Panc1 (cell line): ENCODE data around the gene RIOX2. TPM values are rescaled to one million over a fixed set of nuclear protein-coding genes. Genes with fewer than 3 reads are reported as not detected.

Source experiments
- ATAC-seq: fragments of 200-7000 bp; cut with Tn5 transposase; 2 replicates; pipeline ENCODE4 v1.9.1; 2020; ENCODE audit warnings: mild to moderate bottlenecking, moderate library complexity
- BruUV-seq: library from RNA; stranded (reverse); fragments of 400-500 nt; replicated peaks from 2 replicates; lab custom pipeline; 2021; lab: Mats Ljungman, UMichigan
- CTCF ChIA-PET: fragments of 300-600 bp; sonication (Branson Sonifier 250); formaldehyde crosslinking; loops from one replicate; lab custom pipeline; 2022; ENCODE audit warnings: antibody characterized with exemption; lab: Charles Lee
- POLR2A ChIA-PET: fragments of 300-600 bp; sonication (Branson Sonifier 250); formaldehyde crosslinking; loops from one replicate; lab custom pipeline; 2022; ENCODE audit warnings: antibody characterized with exemption; lab: Charles Lee
- DNase-seq: peaks from one replicate; pipeline ENCODE4 v3.0.0-alpha.2; 2010; ENCODE audit warnings: low read depth, low spot score
- H3K27ac ChIP-seq: 2 replicates; pipeline ENCODE4 v1.5.1; 2011; ENCODE audit warnings: mild to moderate bottlenecking, low read length, inconsistent platforms
- H3K27me3 ChIP-seq: fragments of 200-500 bp; sonication (Bioruptor generic); 2 replicates; pipeline ENCODE4 v1.6.0; 2014; ENCODE audit warnings: low read length, inconsistent platforms; ENCODE audit not compliant: control insufficient read depth, insufficient read depth
- H3K36me3 ChIP-seq: fragments of 200-500 bp; sonication (Bioruptor generic); 2 replicates; pipeline ENCODE4 v1.5.1; 2014; ENCODE audit warnings: inconsistent platforms, mild to moderate bottlenecking, low read length, moderate library complexity; ENCODE audit not compliant: control insufficient read depth, insufficient read depth
- H3K4me1 ChIP-seq: 2 replicates; pipeline ENCODE4 v1.5.1; 2011; ENCODE audit warnings: inconsistent platforms, mild to moderate bottlenecking, low read length, moderate library complexity; ENCODE audit not compliant: control insufficient read depth, insufficient read depth
- H3K4me3 ChIP-seq, 2 experiments: 2 replicates each; pipeline ENCODE4 v1.5.1; 2011 to 2012; ENCODE audit warnings: low read depth in 2 of 2, low read length in 2 of 2, mild to moderate bottlenecking in 2 of 2, inconsistent platforms in 1 of 2, moderate library complexity in 1 of 2
- H3K9me3 ChIP-seq: fragments of 200-500 bp; sonication (Bioruptor generic); 2 replicates; pipeline ENCODE4 v1.5.1; 2014; ENCODE audit warnings: low read depth, mild to moderate bottlenecking, inconsistent platforms, low read length, moderate library complexity; ENCODE audit not compliant: control insufficient read depth, insufficient read depth
- CTCF ChIP-seq: fragments of 450-650 bp; IDR thresholded peaks from 2 replicates; pipeline ENCODE4 v1.5.1; 2017; ENCODE audit warnings: mild to moderate bottlenecking
- POLR2AphosphoS5 ChIP-seq: IDR thresholded peaks from 2 replicates; pipeline ENCODE4 v1.6.1; 2012; ENCODE audit warnings: mild to moderate bottlenecking, low read depth, low read length, moderate library complexity
- SIN3A ChIP-seq: IDR thresholded peaks from 2 replicates; pipeline ENCODE4 v1.6.1; 2012; ENCODE audit warnings: low read depth, mild to moderate bottlenecking, low read length, moderate library complexity, borderline replicate concordance; ENCODE audit not compliant: insufficient read depth
- TCF7L2 ChIP-seq: IDR thresholded peaks from 2 replicates; pipeline ENCODE4 v1.6.1; 2011; ENCODE audit warnings: mild to moderate bottlenecking, low read depth, low read length, inconsistent platforms
- in situ Hi-C: cut with HindIII; loops from 2 replicates; pipeline ENCODE4 v1.10.0; 2016; ENCODE audit warnings: low sequenced_read_pairs, low pct_unique_long_range_greater_than_20kb
- intact Hi-C: fragments of 100-400 bp; cut with micrococcal nuclease; formaldehyde crosslinking; loops from one replicate; pipeline ENCODE4 v1.10.0; 2022; ENCODE audit not compliant: unreplicated experiment
- total RNA-seq: library from RNA; stranded (reverse); gene quantifications from one replicate; pipeline ENCODE4 v1.2.1, GENCODE V29; 2021; ENCODE audit not compliant: unreplicated experiment
- TF ChIP-seq, protein P1 (sequence below), 2 experiments: IDR thresholded peaks; 2 replicates each; pipeline ENCODE4 v1.6.1; 2011 to 2012; ENCODE audit warnings: low read depth in 2 of 2, control low read depth in 1 of 2, low read length in 1 of 2, mild to moderate bottlenecking in 1 of 2, moderate library complexity in 1 of 2; ENCODE audit not compliant: insufficient read depth in 1 of 2

The RIOX2 gene
- total RNA-seq, 1 experiment from 2014 or later, result 44.1 TPM

DNA sequence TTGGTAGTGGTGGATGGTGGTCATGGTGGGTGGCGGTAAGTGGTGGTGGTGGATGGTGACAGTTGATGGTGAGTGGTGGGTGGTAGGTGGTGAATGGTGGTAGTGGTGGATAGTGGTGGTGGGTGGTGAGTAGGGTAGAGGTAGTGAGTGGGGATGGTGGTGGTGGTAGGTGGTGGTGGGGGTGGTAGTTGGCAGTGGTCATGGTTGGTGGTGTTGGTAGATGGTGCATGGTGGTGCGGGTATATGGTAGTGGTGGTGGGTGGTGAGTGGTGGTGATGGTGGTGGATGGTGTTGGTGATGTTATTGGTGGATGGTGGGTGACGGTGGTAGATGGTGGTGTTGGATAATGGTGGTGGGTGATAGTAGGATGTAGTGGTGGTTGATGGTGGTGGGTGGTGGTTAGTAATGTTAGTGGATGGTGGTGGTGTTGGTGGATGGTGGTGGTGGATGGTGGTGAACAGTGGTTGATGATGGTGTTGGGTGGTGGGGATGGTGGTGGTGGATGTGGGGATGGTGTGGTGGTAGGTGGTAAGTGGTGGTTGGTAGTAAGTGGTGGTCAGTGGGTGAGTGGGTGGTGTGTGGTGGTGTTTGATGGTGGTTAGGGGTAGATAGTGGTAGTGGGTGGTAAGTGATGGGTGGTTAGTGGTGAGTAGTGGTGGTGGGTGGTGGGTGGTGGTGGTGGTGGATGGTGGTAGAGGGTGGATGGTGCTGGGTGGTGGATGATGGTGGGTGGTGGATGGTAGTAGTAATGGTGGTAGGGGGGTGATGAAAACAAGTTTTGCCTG, 16.7 kb upstream of the RIOX2 start:
- in situ Hi-C loops, result no loop called here
- H3K36me3 ChIP-seq, result no peaks in the 10 kb centered on the region
- no peak for TF ChIP-seq POLR2AphosphoS5
- no peak for TF ChIP-seq TCF7L2
- no peak for TF ChIP-seq SIN3A
- TF ChIP-seq, protein P1, sequence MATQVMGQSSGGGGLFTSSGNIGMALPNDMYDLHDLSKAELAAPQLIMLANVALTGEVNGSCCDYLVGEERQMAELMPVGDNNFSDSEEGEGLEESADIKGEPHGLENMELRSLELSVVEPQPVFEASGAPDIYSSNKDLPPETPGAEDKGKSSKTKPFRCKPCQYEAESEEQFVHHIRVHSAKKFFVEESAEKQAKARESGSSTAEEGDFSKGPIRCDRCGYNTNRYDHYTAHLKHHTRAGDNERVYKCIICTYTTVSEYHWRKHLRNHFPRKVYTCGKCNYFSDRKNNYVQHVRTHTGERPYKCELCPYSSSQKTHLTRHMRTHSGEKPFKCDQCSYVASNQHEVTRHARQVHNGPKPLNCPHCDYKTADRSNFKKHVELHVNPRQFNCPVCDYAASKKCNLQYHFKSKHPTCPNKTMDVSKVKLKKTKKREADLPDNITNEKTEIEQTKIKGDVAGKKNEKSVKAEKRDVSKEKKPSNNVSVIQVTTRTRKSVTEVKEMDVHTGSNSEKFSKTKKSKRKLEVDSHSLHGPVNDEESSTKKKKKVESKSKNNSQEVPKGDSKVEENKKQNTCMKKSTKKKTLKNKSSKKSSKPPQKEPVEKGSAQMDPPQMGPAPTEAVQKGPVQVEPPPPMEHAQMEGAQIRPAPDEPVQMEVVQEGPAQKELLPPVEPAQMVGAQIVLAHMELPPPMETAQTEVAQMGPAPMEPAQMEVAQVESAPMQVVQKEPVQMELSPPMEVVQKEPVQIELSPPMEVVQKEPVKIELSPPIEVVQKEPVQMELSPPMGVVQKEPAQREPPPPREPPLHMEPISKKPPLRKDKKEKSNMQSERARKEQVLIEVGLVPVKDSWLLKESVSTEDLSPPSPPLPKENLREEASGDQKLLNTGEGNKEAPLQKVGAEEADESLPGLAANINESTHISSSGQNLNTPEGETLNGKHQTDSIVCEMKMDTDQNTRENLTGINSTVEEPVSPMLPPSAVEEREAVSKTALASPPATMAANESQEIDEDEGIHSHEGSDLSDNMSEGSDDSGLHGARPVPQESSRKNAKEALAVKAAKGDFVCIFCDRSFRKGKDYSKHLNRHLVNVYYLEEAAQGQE (IDR thresholded peaks at IDR 0.05; ENCODE audit: insufficient read depth in 1 of 2, low read depth in 2 of 2, low read length in 1 of 2), result no peak
- TF ChIP-seq CTCF, result no peak
- CTCF ChIA-PET, result no interaction called here
- no peak for ATAC-seq
- intact Hi-C loops, result no loop called here
- no TSS peak for BruUV-seq
- no peak overlapping the region for H3K27ac ChIP-seq
- no peak for DNase-seq
- no peaks in the 10 kb centered on the region for H3K4me1 ChIP-seq
- H3K4me3 ChIP-seq, result no peak overlapping the region
- peaks cover 7% of the 10 kb centered on the region for H3K27me3 ChIP-seq
- no peaks in the 10 kb centered on the region for H3K9me3 ChIP-seq
- POLR2A ChIA-PET, result no interaction called here

GRCh38 chr3:97987306-97987705, 15.1 kb upstream of the RIOX2 start:
- Histone ChIP-seq H3K36me3 (no peaks in the 10 kb centered on the region), H3K4me1 (no peaks in the 10 kb centered on the region), H3K4me3 (no peak overlapping the region), H3K27ac (no peak overlapping the region), H3K9me3 (no peaks in the 10 kb centered on the region), H3K27me3 (peaks cover 12% of the 10 kb centered on the region)
- ChIA-PET CTCF (no interaction called here), POLR2A (no interaction called here)
- in situ Hi-C loops (no loop called here), intact Hi-C loops (no loop called here)
- TF ChIP-seq POLR2AphosphoS5 (no peak), SIN3A (no peak), TCF7L2 (no peak), CTCF (no peak)
- TF ChIP-seq, protein P1 (IDR thresholded peaks at IDR 0.05; ENCODE audit: insufficient read depth in 1 of 2, low read depth in 2 of 2, low read length in 1 of 2), result no peak
- ATAC-seq (no peak), DNase-seq (no peak)
- no TSS peak for BruUV-seq
